Measurements from ENCODE around the gene TNS1. TPM values are rescaled to one million over a fixed set of nuclear protein-coding genes. Genes with fewer than 3 reads are reported as not detected.
A peak's percentile ranks its signal among the peaks of the same experiment; 100 is the strongest.

TNS1 gene
- total RNA-seq, 1 experiment from 2014 or later: 4.5 TPM

DNA sequence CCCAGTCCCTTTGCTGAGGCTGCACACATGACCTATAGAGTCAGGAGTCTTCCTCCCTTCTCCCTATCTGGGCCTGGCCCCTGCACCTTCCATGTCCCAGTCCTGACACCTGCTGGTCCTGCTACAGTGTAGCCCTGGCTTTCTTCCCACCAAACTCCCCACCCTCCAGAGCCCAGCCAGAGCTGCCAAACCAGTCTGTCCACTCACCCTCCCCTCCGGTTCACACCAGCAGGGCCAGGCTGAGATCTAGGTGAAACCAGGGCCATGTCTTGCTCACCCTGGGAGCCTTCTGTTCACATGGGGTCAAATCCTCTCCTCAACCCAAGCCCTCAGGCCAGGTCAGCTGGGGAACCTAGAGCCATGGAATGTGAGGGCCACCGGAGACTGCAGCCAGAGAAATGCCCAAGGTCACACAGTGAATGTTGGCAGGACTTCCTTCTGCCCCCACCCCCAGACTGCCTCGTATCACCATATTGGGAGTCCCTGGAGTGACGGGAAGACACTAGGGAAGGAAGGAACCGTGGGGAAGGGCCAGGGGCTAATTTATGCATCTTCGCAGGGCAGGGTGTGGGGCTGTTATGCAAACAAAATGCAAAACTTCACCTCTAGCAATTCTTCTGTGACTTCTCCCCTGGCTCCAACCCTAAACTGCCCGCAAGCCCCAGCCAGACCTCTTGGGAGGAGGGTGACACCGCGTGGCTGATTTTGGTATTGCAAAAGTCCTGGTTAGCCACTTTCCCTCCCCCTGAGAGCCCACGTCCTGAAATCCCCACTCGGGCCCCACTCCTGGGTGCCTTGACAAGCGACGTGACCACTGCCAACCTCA is 14.6 kb downstream of the TNS1 start:
- H3K27me3 Mint-ChIP-seq (ENCODE audit: low read depth): no peaks in the 10 kb centered on the region
- H3K9me3 Mint-ChIP-seq: no peaks in the 10 kb centered on the region
- H3K4me1 Mint-ChIP-seq: peaks cover 17% of the 10 kb centered on the region
- ChIA-PET CTCF (interaction anchor here (0.5 to 3.9 kb wide), 26 partner anchors 17 to 202 kb away, joined by 3 to 55 read pairs (median 4); partner anchors contain the start of gene RUFY4), POLR2A (no interaction called here)
- H3K4me3 Mint-ChIP-seq: peak overlapping the region; percentile 65
- DNase-seq (ENCODE audit: low spot score) (peak; percentile 92), ATAC-seq (peak; percentile 94)
- no peaks in the 10 kb centered on the region for H3K36me3 Mint-ChIP-seq
- H3K27ac Mint-ChIP-seq: peak overlapping the region; percentile 98
- TF ChIP-seq ETV6 (CRISPR knock-in tag; IDR thresholded peaks at IDR 0.05) (peak; percentile 75; the same call in 1 of the 2 replicates), KAT7 (CRISPR knock-in tag; IDR thresholded peaks at IDR 0.05; ENCODE audit: borderline replicate concordance) (peak; percentile 49; the same call in 1 of the 2 replicates), FOXP1 (CRISPR knock-in tag; IDR thresholded peaks at IDR 0.05; ENCODE audit: borderline replicate concordance) (peak; percentile 57; the same call in 1 of the 2 replicates), ZNF138 (CRISPR knock-in tag; conservative IDR thresholded peaks at IDR 0.05) (peak; percentile 71; the same call in 1 of the 2 replicates), NFATC4 (CRISPR knock-in tag; IDR thresholded peaks at IDR 0.05) (no peak), TP53 (CRISPR knock-in tag; IDR thresholded peaks at IDR 0.05) (0 out of 2 replicates have a peak, but pooled peaks have one; percentile 52), ZNF396 (CRISPR knock-in tag; IDR thresholded peaks at IDR 0.05; ENCODE audit: borderline replicate concordance) (no peak), ZNF423 (CRISPR knock-in tag; IDR thresholded peaks at IDR 0.05) (peak; percentile 71), ZBTB21 (CRISPR knock-in tag; IDR thresholded peaks at IDR 0.05; ENCODE audit: borderline replicate concordance) (peak; percentile 85; the same call in 1 of the 2 replicates)
- TF ChIP-seq, protein P1, sequence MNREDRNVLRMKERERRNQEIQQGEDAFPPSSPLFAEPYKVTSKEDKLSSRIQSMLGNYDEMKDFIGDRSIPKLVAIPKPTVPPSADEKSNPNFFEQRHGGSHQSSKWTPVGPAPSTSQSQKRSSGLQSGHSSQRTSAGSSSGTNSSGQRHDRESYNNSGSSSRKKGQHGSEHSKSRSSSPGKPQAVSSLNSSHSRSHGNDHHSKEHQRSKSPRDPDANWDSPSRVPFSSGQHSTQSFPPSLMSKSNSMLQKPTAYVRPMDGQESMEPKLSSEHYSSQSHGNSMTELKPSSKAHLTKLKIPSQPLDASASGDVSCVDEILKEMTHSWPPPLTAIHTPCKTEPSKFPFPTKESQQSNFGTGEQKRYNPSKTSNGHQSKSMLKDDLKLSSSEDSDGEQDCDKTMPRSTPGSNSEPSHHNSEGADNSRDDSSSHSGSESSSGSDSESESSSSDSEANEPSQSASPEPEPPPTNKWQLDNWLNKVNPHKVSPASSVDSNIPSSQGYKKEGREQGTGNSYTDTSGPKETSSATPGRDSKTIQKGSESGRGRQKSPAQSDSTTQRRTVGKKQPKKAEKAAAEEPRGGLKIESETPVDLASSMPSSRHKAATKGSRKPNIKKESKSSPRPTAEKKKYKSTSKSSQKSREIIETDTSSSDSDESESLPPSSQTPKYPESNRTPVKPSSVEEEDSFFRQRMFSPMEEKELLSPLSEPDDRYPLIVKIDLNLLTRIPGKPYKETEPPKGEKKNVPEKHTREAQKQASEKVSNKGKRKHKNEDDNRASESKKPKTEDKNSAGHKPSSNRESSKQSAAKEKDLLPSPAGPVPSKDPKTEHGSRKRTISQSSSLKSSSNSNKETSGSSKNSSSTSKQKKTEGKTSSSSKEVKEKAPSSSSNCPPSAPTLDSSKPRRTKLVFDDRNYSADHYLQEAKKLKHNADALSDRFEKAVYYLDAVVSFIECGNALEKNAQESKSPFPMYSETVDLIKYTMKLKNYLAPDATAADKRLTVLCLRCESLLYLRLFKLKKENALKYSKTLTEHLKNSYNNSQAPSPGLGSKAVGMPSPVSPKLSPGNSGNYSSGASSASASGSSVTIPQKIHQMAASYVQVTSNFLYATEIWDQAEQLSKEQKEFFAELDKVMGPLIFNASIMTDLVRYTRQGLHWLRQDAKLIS (CRISPR knock-in tag; IDR thresholded peaks at IDR 0.05; ENCODE audit: borderline replicate concordance): peak; percentile 85; the same call in 1 of the 2 replicates
- TF ChIP-seq, protein P2, sequence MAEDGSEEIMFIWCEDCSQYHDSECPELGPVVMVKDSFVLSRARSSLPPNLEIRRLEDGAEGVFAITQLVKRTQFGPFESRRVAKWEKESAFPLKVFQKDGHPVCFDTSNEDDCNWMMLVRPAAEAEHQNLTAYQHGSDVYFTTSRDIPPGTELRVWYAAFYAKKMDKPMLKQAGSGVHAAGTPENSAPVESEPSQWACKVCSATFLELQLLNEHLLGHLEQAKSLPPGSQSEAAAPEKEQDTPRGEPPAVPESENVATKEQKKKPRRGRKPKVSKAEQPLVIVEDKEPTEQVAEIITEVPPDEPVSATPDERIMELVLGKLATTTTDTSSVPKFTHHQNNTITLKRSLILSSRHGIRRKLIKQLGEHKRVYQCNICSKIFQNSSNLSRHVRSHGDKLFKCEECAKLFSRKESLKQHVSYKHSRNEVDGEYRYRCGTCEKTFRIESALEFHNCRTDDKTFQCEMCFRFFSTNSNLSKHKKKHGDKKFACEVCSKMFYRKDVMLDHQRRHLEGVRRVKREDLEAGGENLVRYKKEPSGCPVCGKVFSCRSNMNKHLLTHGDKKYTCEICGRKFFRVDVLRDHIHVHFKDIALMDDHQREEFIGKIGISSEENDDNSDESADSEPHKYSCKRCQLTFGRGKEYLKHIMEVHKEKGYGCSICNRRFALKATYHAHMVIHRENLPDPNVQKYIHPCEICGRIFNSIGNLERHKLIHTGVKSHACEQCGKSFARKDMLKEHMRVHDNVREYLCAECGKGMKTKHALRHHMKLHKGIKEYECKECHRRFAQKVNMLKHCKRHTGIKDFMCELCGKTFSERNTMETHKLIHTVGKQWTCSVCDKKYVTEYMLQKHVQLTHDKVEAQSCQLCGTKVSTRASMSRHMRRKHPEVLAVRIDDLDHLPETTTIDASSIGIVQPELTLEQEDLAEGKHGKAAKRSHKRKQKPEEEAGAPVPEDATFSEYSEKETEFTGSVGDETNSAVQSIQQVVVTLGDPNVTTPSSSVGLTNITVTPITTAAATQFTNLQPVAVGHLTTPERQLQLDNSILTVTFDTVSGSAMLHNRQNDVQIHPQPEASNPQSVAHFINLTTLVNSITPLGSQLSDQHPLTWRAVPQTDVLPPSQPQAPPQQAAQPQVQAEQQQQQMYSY (CRISPR knock-in tag; IDR thresholded peaks at IDR 0.05): peak; percentile 85
- TF ChIP-seq, protein P3, sequence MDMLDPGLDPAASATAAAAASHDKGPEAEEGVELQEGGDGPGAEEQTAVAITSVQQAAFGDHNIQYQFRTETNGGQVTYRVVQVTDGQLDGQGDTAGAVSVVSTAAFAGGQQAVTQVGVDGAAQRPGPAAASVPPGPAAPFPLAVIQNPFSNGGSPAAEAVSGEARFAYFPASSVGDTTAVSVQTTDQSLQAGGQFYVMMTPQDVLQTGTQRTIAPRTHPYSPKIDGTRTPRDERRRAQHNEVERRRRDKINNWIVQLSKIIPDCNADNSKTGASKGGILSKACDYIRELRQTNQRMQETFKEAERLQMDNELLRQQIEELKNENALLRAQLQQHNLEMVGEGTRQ (CRISPR knock-in tag; IDR thresholded peaks at IDR 0.05): peak; percentile 19
- TF ChIP-seq, protein P4, sequence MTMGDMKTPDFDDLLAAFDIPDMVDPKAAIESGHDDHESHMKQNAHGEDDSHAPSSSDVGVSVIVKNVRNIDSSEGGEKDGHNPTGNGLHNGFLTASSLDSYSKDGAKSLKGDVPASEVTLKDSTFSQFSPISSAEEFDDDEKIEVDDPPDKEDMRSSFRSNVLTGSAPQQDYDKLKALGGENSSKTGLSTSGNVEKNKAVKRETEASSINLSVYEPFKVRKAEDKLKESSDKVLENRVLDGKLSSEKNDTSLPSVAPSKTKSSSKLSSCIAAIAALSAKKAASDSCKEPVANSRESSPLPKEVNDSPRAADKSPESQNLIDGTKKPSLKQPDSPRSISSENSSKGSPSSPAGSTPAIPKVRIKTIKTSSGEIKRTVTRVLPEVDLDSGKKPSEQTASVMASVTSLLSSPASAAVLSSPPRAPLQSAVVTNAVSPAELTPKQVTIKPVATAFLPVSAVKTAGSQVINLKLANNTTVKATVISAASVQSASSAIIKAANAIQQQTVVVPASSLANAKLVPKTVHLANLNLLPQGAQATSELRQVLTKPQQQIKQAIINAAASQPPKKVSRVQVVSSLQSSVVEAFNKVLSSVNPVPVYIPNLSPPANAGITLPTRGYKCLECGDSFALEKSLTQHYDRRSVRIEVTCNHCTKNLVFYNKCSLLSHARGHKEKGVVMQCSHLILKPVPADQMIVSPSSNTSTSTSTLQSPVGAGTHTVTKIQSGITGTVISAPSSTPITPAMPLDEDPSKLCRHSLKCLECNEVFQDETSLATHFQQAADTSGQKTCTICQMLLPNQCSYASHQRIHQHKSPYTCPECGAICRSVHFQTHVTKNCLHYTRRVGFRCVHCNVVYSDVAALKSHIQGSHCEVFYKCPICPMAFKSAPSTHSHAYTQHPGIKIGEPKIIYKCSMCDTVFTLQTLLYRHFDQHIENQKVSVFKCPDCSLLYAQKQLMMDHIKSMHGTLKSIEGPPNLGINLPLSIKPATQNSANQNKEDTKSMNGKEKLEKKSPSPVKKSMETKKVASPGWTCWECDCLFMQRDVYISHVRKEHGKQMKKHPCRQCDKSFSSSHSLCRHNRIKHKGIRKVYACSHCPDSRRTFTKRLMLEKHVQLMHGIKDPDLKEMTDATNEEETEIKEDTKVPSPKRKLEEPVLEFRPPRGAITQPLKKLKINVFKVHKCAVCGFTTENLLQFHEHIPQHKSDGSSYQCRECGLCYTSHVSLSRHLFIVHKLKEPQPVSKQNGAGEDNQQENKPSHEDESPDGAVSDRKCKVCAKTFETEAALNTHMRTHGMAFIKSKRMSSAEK (CRISPR knock-in tag; IDR thresholded peaks at IDR 0.05; ENCODE audit: borderline replicate concordance): 0 out of 2 replicates have a peak, but pooled peaks have one; percentile 26
- TF ChIP-seq, protein P5, sequence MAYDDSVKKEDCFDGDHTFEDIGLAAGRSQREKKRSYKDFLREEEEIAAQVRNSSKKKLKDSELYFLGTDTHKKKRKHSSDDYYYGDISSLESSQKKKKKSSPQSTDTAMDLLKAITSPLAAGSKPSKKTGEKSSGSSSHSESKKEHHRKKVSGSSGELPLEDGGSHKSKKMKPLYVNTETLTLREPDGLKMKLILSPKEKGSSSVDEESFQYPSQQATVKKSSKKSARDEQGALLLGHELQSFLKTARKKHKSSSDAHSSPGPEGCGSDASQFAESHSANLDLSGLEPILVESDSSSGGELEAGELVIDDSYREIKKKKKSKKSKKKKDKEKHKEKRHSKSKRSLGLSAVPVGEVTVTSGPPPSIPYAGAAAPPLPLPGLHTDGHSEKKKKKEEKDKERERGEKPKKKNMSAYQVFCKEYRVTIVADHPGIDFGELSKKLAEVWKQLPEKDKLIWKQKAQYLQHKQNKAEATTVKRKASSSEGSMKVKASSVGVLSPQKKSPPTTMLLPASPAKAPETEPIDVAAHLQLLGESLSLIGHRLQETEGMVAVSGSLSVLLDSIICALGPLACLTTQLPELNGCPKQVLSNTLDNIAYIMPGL (CRISPR knock-in tag; IDR thresholded peaks at IDR 0.05): no peak; the same call in 1 of the 2 replicates
- TF ChIP-seq, protein P6, sequence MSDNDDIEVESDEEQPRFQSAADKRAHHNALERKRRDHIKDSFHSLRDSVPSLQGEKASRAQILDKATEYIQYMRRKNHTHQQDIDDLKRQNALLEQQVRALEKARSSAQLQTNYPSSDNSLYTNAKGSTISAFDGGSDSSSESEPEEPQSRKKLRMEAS (CRISPR knock-in tag; IDR thresholded peaks at IDR 0.05): peak; percentile 60
- TF ChIP-seq, protein P7, sequence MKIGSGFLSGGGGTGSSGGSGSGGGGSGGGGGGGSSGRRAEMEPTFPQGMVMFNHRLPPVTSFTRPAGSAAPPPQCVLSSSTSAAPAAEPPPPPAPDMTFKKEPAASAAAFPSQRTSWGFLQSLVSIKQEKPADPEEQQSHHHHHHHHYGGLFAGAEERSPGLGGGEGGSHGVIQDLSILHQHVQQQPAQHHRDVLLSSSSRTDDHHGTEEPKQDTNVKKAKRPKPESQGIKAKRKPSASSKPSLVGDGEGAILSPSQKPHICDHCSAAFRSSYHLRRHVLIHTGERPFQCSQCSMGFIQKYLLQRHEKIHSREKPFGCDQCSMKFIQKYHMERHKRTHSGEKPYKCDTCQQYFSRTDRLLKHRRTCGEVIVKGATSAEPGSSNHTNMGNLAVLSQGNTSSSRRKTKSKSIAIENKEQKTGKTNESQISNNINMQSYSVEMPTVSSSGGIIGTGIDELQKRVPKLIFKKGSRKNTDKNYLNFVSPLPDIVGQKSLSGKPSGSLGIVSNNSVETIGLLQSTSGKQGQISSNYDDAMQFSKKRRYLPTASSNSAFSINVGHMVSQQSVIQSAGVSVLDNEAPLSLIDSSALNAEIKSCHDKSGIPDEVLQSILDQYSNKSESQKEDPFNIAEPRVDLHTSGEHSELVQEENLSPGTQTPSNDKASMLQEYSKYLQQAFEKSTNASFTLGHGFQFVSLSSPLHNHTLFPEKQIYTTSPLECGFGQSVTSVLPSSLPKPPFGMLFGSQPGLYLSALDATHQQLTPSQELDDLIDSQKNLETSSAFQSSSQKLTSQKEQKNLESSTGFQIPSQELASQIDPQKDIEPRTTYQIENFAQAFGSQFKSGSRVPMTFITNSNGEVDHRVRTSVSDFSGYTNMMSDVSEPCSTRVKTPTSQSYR (CRISPR knock-in tag; IDR thresholded peaks at IDR 0.05): peak; percentile 60; the same call in 1 of the 2 replicates

Data from WTC11 (cell line).